ENCODE data around the gene OR4D9.

DNA sequence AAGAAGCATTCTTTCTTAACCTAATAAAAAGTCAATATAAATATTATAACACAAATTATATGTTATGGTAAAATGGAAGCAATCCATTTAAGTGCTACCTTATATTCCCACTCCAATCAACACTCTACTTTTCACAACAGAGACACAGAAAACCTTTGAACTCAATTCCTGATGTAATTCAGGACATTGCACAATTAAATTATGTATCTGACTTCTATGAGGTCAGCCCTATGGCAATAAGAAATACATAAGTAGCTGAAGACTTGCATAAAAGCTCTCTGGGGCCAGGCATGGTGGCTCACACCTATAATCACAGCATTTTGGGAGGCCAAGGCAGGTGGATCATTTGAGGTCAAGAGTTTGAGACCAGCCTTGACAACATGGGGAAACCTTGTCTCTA is 31.4 kb upstream of the OR4D9 start:
- TF ChIP-seq MXI1 (IDR thresholded peaks at IDR 0.05; ENCODE audit: low read depth, low read length) = no peak
- TF ChIP-seq, protein P1, sequence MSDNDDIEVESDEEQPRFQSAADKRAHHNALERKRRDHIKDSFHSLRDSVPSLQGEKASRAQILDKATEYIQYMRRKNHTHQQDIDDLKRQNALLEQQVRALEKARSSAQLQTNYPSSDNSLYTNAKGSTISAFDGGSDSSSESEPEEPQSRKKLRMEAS (IDR thresholded peaks at IDR 0.05; ENCODE audit: low read depth) = no peak
- TF ChIP-seq, protein P2, sequence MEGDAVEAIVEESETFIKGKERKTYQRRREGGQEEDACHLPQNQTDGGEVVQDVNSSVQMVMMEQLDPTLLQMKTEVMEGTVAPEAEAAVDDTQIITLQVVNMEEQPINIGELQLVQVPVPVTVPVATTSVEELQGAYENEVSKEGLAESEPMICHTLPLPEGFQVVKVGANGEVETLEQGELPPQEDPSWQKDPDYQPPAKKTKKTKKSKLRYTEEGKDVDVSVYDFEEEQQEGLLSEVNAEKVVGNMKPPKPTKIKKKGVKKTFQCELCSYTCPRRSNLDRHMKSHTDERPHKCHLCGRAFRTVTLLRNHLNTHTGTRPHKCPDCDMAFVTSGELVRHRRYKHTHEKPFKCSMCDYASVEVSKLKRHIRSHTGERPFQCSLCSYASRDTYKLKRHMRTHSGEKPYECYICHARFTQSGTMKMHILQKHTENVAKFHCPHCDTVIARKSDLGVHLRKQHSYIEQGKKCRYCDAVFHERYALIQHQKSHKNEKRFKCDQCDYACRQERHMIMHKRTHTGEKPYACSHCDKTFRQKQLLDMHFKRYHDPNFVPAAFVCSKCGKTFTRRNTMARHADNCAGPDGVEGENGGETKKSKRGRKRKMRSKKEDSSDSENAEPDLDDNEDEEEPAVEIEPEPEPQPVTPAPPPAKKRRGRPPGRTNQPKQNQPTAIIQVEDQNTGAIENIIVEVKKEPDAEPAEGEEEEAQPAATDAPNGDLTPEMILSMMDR (IDR thresholded peaks at IDR 0.05) = no peak
- no peak for TF ChIP-seq FOSL2 (IDR thresholded peaks at IDR 0.05; ENCODE audit: borderline replicate concordance, low read depth)
- TF ChIP-seq ELF1 (IDR thresholded peaks at IDR 0.05) = no peak
- no peak for TF ChIP-seq SMC3 (IDR thresholded peaks at IDR 0.05; ENCODE audit: low read depth, low read length)
- no peak for TF ChIP-seq POLR2AphosphoS5 (IDR thresholded peaks at IDR 0.05; ENCODE audit: low read depth, low read length)
- no peak for TF ChIP-seq MEF2A (IDR thresholded peaks at IDR 0.05; ENCODE audit: borderline replicate concordance, low read depth)
- TF ChIP-seq JUND (IDR thresholded peaks at IDR 0.05) = no peak
- no peak for TF ChIP-seq TAF1 (IDR thresholded peaks at IDR 0.05; ENCODE audit: borderline replicate concordance, low read depth, low read length)
- TF ChIP-seq, protein P3, sequence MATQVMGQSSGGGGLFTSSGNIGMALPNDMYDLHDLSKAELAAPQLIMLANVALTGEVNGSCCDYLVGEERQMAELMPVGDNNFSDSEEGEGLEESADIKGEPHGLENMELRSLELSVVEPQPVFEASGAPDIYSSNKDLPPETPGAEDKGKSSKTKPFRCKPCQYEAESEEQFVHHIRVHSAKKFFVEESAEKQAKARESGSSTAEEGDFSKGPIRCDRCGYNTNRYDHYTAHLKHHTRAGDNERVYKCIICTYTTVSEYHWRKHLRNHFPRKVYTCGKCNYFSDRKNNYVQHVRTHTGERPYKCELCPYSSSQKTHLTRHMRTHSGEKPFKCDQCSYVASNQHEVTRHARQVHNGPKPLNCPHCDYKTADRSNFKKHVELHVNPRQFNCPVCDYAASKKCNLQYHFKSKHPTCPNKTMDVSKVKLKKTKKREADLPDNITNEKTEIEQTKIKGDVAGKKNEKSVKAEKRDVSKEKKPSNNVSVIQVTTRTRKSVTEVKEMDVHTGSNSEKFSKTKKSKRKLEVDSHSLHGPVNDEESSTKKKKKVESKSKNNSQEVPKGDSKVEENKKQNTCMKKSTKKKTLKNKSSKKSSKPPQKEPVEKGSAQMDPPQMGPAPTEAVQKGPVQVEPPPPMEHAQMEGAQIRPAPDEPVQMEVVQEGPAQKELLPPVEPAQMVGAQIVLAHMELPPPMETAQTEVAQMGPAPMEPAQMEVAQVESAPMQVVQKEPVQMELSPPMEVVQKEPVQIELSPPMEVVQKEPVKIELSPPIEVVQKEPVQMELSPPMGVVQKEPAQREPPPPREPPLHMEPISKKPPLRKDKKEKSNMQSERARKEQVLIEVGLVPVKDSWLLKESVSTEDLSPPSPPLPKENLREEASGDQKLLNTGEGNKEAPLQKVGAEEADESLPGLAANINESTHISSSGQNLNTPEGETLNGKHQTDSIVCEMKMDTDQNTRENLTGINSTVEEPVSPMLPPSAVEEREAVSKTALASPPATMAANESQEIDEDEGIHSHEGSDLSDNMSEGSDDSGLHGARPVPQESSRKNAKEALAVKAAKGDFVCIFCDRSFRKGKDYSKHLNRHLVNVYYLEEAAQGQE (IDR thresholded peaks at IDR 0.05; ENCODE audit: low read depth, low read length) = no peak
- TF ChIP-seq, protein P4, sequence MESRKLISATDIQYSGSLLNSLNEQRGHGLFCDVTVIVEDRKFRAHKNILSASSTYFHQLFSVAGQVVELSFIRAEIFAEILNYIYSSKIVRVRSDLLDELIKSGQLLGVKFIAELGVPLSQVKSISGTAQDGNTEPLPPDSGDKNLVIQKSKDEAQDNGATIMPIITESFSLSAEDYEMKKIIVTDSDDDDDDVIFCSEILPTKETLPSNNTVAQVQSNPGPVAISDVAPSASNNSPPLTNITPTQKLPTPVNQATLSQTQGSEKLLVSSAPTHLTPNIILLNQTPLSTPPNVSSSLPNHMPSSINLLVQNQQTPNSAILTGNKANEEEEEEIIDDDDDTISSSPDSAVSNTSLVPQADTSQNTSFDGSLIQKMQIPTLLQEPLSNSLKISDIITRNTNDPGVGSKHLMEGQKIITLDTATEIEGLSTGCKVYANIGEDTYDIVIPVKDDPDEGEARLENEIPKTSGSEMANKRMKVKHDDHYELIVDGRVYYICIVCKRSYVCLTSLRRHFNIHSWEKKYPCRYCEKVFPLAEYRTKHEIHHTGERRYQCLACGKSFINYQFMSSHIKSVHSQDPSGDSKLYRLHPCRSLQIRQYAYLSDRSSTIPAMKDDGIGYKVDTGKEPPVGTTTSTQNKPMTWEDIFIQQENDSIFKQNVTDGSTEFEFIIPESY (IDR thresholded peaks at IDR 0.05; ENCODE audit: borderline replicate concordance, low read depth) = no peak
